DND-41 (cell line): Measurements from ENCODE around the gene TMED4.

Experiments
- ATAC-seq: fragments of 200-7000 bp; cut with Tn5 transposase; 3 replicates; pipeline ENCODE4 v1.9.1; 2021; ENCODE audit warnings: low read depth; ENCODE audit not compliant: insufficient read depth
- DNase-seq: peaks from one replicate; pipeline ENCODE4 v3.0.0-alpha.2; 2020
- H2AFZ ChIP-seq: 2 replicates; pipeline ENCODE4 v1.6.0; 2012; ENCODE audit warnings: low read depth, low read length
- H3K27ac ChIP-seq: 2 replicates; pipeline ENCODE4 v1.5.1; 2012; ENCODE audit warnings: low read length, inconsistent platforms
- H3K27me3 ChIP-seq: fragments of 200-600 bp; sonication (generic); 2 replicates; pipeline ENCODE4 v1.6.0; 2012; ENCODE audit warnings: low read length, mild to moderate bottlenecking, inconsistent platforms; ENCODE audit not compliant: insufficient read depth, poor library complexity
- H3K36me3 ChIP-seq: 2 replicates; pipeline ENCODE4 v1.5.1; 2012; ENCODE audit warnings: low read length, inconsistent platforms; ENCODE audit not compliant: insufficient read depth
- H3K4me1 ChIP-seq: 2 replicates; pipeline ENCODE4 v1.5.1; 2012; ENCODE audit warnings: mild to moderate bottlenecking, low read length; ENCODE audit not compliant: insufficient read depth
- H3K4me2 ChIP-seq: 2 replicates; pipeline ENCODE4 v1.6.0; 2012; ENCODE audit warnings: mild to moderate bottlenecking, moderate library complexity, low read length, inconsistent platforms; ENCODE audit not compliant: insufficient read depth
- H3K4me3 ChIP-seq, 2 experiments: fragments of 200-600 bp in 1 of 2; shearing (Covaris generic) in 1 of 2; 2 replicates each; pipeline ENCODE4 v1.5.1; 2012 to 2016; ENCODE audit warnings: inconsistent platforms in 2 of 2, low read length in 2 of 2, mild to moderate bottlenecking in 2 of 2, low read depth in 1 of 2, moderate library complexity in 1 of 2
- H3K79me2 ChIP-seq: 2 replicates; pipeline ENCODE4 v1.6.0; 2012; ENCODE audit warnings: low read length, inconsistent platforms; ENCODE audit not compliant: insufficient read depth
- H3K9ac ChIP-seq: 2 replicates; pipeline ENCODE4 v1.6.0; 2012; ENCODE audit warnings: low read depth, mild to moderate bottlenecking, inconsistent platforms, low read length, moderate library complexity
- H3K9me3 ChIP-seq: 2 replicates; pipeline ENCODE4 v1.5.1; 2012; ENCODE audit warnings: low read length, moderate library complexity, mild to moderate bottlenecking, inconsistent platforms; ENCODE audit not compliant: insufficient read depth, severe bottlenecking
- H4K20me1 ChIP-seq: 2 replicates; pipeline ENCODE4 v1.6.0; 2012; ENCODE audit warnings: low read length; ENCODE audit not compliant: insufficient read depth
- CTCF ChIP-seq: IDR thresholded peaks from 2 replicates; pipeline ENCODE4 v1.5.1; 2012; ENCODE audit warnings: borderline replicate concordance, low read length, moderate library complexity, mild to moderate bottlenecking; ENCODE audit not compliant: poor library complexity, severe bottlenecking; ENCODE audit errors: extremely low read depth
- EZH2 ChIP-seq: IDR thresholded peaks from 3 replicates; pipeline ENCODE4 v1.6.1; 2012; ENCODE audit warnings: borderline replicate concordance, low read depth, mild to moderate bottlenecking, moderate library complexity, low read length, inconsistent platforms; ENCODE audit not compliant: severe bottlenecking

TMED4 gene

GRCh38 chr7:44624318-44624717 lies 42.3 kb upstream of the TMED4 start:
- Histone ChIP-seq H3K4me3 (no peak overlapping the region), H3K9me3 (no peaks in the 10 kb centered on the region), H3K4me1 (no peaks in the 10 kb centered on the region), H4K20me1 (peaks cover 36% of the 10 kb centered on the region), H2AFZ (no peak overlapping the region), H3K27ac (no peak overlapping the region), H3K79me2 (peaks cover 69% of the 10 kb centered on the region), H3K9ac (no peak overlapping the region), H3K36me3 (peaks cover 30% of the 10 kb centered on the region), H3K27me3 (no peaks in the 10 kb centered on the region), H3K4me2 (no peak overlapping the region)
- ATAC-seq (no peak), DNase-seq (no peak)
- TF ChIP-seq CTCF: no peak
- TF ChIP-seq EZH2: no peak

GRCh38 chr7:44622342-44623151 lies 40.5 kb upstream of the TMED4 start:
- Histone ChIP-seq H3K4me3 (no peak overlapping the region), H3K9me3 (no peaks in the 10 kb centered on the region), H3K79me2 (peaks cover 84% of the 10 kb centered on the region), H2AFZ (no peak overlapping the region), H3K4me2 (no peak overlapping the region), H3K36me3 (peaks cover 35% of the 10 kb centered on the region), H4K20me1 (peaks cover 53% of the 10 kb centered on the region), H3K27ac (no peak overlapping the region), H3K4me1 (no peaks in the 10 kb centered on the region), H3K27me3 (no peaks in the 10 kb centered on the region), H3K9ac (no peak overlapping the region)
- DNase-seq (no peak), ATAC-seq (no peak)
- TF ChIP-seq EZH2 (no peak), CTCF (no peak)

GRCh38 chr7:44621750-44622103 lies 39.7 kb upstream of the TMED4 start:
- Histone ChIP-seq H3K27me3 (no peaks in the 10 kb centered on the region), H3K4me2 (no peak overlapping the region), H3K9ac (no peak overlapping the region), H3K4me1 (no peaks in the 10 kb centered on the region), H4K20me1 (peaks cover 59% of the 10 kb centered on the region), H3K36me3 (peaks cover 33% of the 10 kb centered on the region), H3K27ac (no peak overlapping the region), H3K9me3 (no peaks in the 10 kb centered on the region), H3K4me3 (no peak overlapping the region), H3K79me2 (peaks cover 92% of the 10 kb centered on the region), H2AFZ (no peak overlapping the region)
- ATAC-seq: no peak
- TF ChIP-seq EZH2 (no peak), CTCF (no peak)
- DNase-seq: no peak
